Endothelial cell of umbilical vein (primary cell): ENCODE measurements around the gene CENPU.

Source experiments
- CTCF ChIP-seq, 2 donors: IDR thresholded peaks; 1 replicate in 1 of 2; 2 replicates in 1 of 2; pipeline ENCODE4 v1.5.1; 2011; ENCODE audit warnings: low read length in 2 of 2, mild to moderate bottlenecking in 2 of 2, moderate library complexity in 2 of 2, control low read depth in 1 of 2, inconsistent platforms in 1 of 2, low read depth in 1 of 2; ENCODE audit not compliant: insufficient read depth in 1 of 2; ENCODE audit errors: extremely low read depth in 1 of 2
- POLR2A ChIP-seq: IDR thresholded peaks from 2 replicates; pipeline ENCODE4 v1.6.1; 2012; ENCODE audit warnings: low read depth, mild to moderate bottlenecking, control low read depth, low read length

DNA sequence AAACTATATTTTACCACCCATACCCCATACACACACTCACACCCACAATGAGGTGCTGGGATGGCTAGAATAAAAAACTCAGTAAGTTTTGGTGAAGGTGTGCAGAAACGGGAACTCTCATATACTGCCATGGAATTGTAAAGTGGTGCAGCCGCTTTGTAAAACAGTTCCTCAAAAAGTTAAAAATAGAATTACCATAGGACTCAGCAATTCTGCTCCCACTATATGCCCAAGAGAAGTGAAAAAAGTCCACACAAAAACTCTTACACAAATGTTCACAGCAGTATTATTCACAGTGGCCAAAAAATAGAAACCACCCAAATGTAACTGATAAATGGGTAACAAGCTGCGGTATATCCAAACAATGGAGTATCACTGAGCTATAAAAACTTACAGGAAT, 6.5 kb downstream of the CENPU start:
- TF ChIP-seq CTCF (IDR thresholded peaks at IDR 0.05; ENCODE audit: extremely low read depth in 1 of 2, insufficient read depth in 1 of 2, low read depth in 1 of 2, low read length in 2 of 2) (no peak), POLR2A (no peak)
